Measurements from ENCODE around the gene MEGF6.

Gene MEGF6

DNA sequence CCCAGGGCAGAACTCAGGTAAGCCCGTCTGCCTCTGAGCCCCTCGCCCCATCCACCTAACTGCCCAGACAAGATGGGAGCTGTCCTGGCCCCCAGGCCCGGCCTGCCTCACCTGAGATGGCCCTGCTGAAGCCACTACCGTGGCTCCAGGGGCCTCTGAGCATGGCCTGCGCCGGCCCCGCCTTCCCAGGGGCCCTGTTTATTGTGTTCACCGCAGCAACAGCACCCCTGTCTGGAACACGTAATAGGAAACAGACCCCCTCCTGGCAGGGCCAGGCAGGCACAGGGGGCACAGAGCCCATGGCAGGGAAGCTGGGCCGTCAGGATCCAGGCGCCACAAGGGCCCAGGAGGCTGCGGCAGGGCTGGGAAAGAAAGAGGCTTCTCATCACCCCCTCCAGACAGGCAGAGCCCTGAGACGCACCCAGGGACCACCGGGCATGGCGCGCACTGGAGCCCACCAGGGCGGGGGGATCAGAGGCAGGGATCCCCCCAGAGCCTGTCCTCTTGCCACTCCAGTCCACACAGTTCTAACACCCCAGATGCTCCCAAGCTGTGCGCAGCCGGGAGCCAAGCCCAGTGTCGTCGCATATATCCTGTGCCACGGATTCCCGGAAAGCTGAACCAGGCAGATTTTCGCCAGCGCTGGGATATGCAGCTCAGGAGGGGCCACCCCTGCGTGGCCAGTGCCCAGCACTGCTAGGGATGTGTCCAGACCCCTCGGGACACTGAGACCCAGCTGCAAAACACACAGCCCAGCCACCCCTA, 94.2 kb downstream of the MEGF6 start:
- no peak for DNase-seq

DNA sequence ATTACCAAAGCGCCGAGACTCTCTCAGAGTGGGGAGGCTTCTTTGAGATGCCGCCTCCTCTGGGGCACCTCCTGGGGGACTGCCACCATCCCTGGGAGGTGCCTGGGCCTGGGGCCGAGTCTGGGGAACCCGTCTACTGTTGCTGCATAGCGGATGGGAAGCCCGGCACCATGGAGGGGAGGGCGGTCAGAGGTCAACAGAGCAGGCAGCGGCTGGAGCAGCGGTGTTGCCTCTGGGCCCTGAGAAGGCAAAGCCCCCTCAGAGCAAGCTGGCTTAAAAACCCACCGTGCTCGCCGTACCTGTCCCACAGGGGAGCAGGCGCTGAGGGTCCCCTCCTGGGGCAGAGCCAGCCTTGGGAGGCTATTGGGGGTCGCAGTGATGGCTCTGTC, 94.8 kb downstream of the MEGF6 start:
- DNase-seq = no peak

DNA sequence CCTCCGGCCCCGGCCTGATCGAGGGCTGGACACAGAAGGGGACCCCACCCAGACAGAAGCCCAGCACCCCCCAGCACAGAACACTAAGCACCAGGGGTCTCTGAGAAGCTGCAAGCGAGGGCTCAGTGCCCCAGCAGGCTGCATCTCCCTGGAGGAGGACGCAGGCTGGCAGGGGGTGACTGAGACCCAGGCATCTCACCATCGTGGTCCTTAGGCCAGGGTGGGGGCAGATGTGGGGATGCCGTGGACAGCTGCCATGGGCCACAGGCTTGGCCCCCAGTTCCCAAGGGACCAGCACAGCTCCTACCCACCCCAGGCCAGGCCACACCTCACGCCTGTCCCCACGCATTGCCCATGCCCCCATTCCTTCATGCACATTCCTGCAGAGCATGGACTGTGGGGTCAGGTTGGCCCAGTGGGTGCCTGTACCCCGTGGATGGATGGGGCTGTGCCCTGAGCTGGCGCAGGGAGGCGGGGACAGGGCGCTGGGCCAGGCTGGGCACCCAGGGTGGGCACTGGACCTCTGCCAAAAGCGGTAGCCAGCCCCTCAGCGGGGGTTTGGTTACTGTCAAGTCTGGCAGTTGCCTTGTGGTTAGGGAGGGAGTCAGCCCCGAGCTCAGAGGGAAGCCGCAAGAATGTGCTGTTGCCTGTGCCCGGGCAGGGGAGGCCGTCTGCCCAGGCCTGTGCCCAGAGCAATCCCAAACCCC, 95.4 kb downstream of the MEGF6 start:
- no peak for DNase-seq

DNA sequence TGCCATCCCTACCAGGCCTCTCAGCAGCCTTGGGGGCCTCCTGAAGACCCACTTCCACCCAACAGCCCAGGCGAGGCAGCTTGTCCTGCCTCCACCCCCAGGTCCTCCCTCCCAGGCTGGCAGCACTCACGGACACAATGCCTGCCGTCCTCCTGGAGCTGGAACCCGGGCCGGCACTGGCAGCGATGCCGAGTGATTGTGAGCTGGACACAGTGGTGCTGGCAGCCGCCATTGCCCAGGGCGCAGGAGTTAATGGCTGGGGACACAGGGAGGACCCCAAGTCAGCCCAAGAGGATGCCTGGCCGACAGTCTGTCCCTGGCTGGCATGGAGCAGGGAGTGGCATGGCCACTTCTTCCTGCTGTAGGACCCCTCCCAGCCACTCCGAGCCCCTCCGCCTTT, 96.0 kb downstream of the MEGF6 start:
- no peak for DNase-seq

DNA sequence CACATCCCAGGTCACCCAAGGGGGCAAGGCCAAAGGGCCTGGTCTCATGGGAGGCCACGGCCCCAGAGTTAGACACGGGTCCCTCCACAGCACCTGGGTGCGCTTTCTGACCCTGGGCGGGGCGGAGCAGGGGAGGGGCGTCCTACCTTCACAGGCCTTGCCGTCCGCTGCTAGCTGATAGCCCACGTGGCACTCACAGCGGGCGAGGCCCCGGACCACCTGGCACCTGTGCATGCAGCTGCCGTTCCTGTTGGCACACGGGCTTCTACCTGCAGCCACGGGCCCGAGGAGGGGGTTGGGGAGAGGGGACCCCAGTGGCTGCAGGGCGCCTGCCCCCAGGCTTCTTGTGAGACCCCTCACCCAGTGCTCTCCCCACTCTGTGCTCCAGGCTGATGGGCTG, 96.9 kb downstream of the MEGF6 start:
- no peak for DNase-seq

DNA sequence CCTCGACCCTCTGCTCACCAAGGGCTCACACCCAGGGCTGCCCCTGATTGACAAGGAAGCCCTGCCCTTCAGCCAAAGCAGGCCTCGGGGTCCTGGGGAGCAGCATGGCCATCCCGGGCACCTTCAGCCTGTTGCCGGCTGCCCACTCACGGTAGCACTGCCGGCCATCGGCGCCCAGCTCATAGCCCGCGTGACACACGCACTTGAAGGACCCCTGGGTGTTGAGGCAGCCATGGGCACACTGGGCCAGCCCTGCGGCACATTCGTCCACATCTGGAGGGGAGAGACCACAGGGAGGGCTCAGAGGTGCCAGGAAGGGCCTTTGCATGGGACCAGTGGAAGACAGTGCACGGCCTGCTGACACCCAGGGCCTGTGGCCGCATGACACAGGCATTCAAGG, 99.5 kb downstream of the MEGF6 start:
- DNase-seq = no peak

DNA sequence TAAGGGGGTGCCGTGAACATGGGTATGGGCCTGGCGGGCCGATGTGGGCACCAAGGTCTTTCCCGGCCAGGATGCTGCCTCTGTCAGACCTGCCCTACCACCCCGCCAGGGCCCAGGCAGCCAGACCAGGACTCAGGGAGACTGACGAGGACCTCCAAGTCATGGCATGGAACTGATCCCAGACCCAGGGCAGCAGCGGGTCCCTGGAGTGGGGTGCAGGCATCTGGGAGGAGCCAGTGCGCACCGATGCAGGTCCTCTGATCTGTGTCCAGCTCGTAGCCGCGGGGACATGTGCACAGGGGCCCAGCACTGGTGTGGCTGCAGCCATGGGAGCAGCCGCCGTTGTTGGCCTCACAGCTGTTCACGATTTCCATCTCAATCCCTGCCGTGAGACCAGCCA, 100.0 kb downstream of the MEGF6 start:
- no peak for DNase-seq

DNA sequence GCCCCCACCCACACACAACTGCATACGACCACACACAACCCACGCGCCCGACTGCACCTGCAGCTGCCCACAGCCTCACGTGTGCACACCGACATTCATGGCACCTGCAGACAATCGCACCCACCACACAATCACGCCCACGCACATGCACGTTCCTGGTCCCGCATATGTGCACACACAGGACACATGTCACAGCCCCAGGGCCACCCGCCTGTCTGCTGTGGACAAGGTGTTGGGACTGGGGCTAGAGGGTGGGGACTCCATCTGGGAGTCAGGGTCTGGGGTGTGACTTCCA, 100.4 kb downstream of the MEGF6 start:
- no peak for DNase-seq

DNA sequence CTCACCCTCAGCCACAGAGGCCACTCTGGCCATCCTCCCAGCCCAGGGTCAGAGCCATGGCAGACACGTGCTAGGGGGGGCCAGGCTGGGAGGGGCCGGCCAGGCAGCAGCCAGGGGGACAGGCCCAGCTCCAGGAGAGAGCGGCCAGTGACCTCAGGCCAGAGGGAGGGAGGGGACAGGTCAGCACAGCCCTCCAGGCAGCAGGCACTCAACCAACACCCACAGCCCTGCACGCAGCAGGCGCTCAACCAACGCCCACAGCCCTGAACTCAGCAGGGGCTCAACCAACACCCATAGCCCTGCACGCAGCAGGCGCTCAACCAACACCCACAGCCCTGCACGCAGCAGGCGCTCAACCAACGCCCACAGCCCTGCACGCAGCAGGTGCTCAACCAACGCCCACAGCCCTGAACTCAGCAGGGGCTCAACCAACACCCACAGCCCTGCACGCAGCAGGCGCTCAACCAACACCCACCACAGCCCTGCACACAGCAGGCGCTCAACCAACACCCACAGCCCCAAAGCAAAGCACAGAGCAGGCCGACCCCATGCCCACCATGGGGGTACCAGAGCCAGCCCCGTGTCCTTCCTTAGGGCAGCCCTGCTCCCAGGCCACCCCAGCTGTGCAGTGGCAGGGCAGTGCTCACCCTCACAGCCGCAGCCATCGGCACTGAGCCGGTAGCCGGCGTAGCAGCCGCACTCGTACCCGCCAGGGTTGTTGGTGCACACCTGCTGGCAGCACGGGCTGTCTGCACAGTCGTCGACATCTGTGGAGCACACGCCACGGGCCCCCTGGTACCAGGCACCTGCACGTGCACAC, 101.0 kb downstream of the MEGF6 start:
- no peak for DNase-seq

DNA sequence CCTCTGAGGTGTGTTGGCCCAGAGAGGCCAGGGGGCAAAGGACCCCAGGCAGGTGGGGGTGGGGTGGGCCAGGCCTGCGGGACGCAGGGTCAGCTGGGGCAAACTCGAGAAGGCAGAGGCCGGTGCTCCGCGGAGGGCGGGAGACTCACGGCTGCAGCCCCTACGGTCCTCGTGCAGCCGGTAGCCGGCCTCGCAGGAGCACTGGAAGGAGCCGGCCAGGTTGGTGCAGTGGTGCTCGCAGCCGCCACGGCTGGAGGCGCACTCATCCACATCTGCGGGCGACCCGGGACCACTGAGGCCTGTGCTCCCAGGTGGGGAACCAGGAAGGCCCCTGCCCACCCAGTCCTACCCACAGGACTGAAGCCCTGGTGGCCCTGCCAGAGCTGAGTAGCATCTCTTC, 101.6 kb downstream of the MEGF6 start:
- DNase-seq = no peak

DNA sequence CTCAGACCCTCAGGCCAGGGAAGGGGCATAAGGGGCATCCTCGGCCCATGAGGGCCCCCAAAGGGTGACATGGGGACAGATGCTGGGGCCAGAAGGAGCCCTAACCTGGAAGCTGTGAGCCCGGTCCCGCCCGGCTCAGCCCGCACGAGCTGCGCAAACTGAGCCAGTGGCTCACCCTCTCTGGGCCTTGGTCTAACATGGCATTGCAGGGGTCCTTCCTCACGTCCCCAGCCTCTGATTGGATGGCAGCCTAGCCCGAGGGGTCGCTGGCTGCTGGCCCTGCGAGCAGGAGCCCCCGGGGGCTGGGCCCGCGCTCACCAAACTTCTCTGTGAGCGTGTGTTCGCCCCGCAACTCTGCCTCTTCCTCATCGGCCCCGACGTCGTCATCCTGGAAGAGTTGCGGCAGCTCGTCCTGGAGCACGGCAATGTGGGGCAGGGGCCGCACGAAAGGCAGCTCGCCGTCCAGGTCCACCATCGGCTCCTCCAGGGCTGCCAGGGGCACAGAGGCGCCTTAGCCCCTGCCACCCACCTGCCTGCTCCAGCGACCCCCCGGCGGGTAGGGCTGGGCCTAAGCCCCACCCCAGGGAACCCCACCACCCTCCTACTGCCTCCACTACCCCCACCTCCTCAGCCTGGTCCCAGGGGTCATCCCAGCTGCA, 102.4 kb downstream of the MEGF6 start:
- DNase-seq = no peak

DNA sequence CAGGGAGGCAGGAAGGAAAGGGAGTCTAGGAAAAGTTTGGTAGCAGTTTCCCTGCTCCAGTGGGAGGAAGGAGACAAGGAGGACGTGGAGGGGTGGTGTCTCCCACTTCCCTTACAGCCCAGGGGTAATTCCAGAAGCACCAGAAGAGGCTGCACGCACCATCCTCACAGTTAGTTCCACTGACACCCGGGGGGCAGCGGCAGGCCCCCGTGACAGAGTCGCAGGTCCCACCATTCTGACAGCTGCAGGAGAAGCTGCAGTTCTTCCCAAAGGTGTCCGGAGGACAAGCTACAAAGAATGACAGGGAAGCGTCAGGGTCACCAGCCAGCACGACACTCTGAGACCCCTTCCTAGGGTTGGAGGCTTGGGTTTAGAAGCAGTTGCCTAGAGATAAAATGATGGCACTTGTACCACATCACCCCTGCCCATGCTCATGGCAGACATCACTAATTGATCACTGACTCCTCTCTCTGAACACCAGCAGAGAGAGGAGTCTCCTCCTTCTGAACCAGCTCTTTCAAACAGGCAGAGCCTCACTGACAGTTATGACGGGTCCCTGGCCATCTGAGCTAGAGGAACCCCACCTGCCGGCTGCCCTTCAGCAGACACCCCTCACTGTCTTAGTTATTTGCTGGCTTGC, 103.6 kb downstream of the MEGF6 start:
- DNase-seq = no peak

DNA sequence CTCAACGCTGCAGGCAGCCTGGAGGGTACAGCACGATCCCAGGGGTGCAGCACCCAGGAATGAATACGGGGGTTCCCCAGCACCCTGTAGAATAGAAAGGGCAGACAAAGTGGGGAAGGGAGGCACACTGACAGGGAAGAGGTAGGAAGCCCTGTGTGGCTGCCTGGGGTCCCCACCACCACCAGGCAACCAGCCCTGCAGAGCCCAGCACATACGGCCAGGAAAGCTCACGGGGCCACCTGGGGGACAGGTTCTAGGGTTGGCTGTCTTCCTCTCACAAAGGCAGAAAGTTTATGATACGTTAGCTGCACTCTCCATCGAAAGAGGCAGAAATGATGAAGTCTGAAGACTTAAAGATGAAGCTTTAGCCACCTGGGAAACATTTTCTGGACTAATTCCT, 104.4 kb downstream of the MEGF6 start:
- DNase-seq = no peak

DNA sequence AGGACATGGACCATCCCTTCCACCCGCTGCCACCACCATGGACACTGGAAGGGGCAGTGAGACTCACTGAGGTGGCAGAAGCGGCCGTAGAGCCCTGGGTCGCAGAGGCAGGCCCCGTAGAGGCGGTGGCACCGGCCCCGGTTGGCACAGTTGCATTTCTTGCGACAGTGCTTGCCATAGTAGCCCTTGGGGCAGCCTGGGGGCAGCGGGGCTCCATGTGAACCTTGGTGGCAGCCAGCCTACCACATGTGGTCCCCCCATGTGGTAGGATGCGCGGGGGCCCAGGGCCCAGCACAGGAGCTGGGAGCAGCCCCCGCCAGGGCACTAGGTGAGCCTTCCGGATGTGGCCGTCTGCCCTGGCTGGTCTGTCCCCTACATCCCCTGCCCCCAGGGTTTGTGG, 105.3 kb downstream of the MEGF6 start:
- DNase-seq = no peak

DNA sequence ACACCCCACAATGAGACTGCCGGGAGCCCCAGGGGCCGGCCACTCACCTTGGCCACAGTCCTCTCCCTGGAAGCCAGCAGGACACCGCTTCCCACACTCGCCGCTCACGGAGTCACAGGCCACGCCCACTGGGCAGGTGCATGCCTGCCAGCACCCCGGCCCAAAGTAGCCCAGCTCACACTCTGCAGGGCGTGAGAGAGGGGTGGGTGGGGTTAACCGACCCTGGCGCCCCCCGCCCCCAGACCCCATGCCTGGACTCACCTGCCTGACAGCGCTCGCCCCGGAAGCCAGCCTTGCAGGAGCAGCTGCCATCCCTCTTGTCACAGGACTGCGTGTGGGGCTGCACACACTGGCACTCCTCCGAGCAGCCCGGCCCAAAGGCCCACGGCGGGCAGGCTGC, 106.1 kb downstream of the MEGF6 start:
- no peak for DNase-seq

DNA sequence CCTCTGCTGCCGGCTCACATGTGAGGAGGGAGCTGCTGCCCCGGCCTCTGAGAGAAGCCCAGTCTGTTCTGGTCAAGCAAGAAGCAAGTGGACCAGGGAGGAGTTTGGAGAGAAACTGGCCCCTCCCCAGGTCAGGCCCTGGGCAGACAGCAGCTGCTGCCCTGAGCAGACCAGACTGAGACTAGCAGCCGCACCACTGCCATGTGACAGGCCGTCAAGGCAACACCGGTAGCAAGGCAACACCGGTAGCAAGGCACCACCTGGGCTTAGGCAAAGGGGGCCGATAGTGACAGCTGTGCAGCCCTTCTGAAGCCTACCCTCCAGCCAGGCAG, 106.5 kb downstream of the MEGF6 start:
- no peak for DNase-seq

DNA sequence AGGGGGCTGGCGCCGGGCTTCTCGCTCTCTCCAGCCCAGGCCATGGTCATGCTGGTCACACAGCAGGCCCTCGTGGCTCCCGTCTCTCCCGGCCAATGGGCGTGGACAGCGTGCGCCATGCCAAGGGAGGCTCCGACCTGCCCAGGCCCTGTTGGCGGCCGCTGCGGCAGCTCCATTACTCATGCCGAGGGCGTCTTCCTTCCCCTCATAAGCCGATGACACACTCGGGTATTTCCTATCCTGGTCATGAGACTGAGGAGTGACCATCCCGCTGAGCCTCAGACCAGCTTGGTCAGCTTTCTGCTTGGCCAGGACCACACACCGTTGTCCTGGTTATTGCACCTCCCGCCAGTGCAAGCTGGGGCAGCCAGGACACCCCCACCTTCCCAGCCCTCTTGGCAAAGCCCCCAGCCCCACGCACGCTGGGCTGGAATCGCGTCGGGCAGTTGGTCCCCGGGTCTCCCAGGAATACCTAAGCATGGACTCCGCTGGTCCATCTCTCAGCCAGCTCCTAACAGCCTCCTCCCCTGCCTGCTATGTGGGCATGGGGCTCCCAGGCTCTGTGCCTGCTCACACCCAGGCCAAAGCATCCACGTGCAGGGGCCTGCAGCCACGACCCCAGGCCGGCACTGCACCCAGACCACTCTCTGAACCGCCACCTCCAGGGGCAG, 107.0 kb downstream of the MEGF6 start:
- no peak for DNase-seq

DNA sequence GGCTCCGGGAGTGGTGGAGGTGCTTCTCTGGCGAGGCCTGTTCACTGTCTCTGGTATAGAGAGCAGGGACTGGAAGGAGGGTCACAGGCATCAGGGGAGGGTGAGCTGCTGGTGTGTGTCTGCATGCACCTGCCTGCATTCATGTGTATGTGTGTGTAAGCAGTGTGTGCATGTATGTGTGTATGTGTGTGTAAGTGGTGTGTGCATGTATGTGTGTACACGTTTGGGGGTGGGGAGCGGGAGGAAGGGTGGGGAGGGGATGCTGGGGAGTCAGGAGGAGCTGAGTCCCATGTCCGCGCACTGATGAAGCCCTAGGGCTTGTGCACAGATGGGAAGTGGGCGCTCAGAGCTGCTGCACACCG, 107.8 kb downstream of the MEGF6 start:
- no peak for DNase-seq

DNA sequence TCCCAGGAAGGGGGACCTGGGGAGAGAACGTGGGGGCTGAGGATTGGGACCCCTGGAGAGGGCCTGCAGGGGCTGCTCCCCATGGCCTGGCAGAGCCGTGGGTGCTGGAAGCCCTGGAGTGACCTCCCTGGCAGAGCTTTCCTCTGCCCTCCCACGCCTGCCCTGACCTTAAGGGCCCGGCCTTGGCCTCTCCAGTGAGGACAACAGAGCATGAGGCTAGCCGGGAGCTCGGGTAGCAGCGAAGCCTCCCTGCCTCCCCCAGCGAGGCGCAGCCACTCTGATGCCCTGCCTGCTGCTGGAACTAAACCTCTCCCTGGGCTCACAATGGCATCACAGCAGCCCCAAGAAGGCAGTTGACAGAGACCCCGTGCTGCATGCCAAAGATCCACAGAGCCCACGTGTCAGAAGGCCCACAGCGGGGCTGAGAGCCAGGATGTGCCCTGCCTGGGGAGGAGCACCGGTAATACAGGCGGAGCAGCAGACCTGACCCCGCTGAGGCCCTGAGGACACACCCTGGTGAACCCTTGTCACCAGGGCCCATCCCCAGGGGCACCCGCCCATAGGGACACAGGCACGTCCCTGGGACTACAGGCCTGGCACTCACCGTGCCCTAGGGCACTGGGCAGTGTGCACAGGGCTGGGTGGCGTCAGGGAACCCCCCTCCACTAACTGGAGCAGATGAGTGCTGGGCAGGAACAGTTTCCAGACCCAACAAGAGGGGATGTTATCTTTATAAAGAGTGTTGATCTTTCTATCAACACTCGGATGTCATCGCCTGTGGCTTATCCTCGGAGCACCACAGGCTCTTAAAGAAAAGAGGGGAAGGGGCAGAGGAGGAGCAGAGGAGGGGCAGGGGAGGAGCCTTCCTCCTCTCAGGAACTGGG, 108.4 kb downstream of the MEGF6 start:
- no peak for DNase-seq

DNA sequence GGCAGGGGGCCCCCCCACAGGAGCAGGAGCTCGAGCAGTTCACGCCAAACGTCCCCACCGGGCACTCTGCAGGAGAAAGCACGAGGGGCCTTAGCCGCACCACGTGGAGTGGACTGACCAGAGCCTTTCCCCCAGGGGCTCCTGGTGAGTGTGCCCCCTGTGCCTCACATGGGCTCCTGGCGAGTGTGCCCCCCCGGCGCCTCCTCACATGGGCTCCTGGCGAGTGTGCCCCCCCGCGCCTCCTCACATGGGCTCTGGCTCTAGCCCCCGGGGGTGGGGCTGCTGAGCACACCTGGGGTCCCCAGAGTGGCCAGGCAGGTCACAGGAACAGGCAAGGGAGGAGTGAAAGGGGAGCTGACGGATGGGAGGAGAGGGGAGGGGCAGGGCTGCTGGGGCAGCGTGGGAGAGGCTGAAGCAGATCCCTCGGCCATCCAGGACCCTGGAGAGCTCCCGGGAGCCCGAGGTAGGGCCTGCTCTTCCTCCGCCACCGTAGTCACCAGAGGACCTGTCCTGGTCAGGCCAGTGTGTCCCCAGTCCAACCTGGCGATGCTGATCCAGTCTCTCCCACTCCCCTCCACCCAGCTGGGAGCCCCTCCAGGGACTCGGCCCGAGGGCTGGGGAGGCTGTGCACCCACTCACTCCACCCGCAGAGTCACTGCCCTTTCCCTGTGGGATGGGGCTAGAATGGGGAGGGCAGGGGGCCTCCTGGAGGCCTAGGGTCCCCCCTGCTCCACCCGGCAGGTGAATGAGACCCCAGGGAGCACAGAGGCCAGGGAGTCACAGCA, 109.3 kb downstream of the MEGF6 start:
- DNase-seq = peak in 1 of 2 donors; percentile 14

DNA sequence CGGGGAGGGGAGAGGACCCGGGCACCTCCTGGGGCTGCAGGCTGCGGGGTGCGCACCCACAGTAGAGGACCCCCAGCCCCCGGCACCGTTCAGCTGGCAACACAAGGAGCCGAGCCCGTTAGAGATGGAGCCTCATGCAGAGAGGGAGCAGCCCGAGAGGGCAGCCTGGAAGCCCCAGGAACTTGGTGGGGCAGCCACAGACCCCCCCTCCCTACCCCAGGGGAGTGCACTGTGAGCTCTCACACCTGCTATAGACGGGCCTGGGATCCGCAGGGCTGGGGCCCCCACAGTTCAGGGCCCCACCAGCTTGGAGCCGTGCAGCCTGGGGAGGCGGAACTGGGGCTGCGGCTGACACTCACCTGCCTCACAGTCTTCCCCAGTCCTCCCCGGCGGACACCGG, 109.9 kb downstream of the MEGF6 start:
- no peak for DNase-seq

All from CD4-positive, alpha-beta T cell treated with Interferon alpha-2 for 1 hour (primary cell).